H4 (cell line): ENCODE results near the gene FOXL3. TPM values are rescaled to one million over a fixed set of nuclear protein-coding genes. Genes with fewer than 3 reads are reported as not detected.
"Not testable (repeated sequence)": the region's sequence is repeated elsewhere in the genome, so short reads cannot be mapped to it uniquely, and the experiment has no call there.

ENCODE experiments used
- DNase-seq: peaks from one replicate; pipeline ENCODE4 v3.0.0-alpha.2; 2015; ENCODE audit warnings: low spot score
- total RNA-seq: library from RNA; depleted of rRNA; stranded (reverse); fragments of >200 nt; shearing (Covaris generic); gene quantifications from 2 replicates; pipeline ENCODE4 v1.2.3, GENCODE V29; 2014; rRNA removed

Gene FOXL3
- total RNA-seq = not detected in 2 replicates

- no peak for DNase-seq
Observed at GRCh38 chr7:289756-290553, at the start of gene FOXL3. Gene FOXL3, plus strand, starts transcription at chr7:290170. Its CDS starts 0 bp downstream, at chr7:290170.

DNA sequence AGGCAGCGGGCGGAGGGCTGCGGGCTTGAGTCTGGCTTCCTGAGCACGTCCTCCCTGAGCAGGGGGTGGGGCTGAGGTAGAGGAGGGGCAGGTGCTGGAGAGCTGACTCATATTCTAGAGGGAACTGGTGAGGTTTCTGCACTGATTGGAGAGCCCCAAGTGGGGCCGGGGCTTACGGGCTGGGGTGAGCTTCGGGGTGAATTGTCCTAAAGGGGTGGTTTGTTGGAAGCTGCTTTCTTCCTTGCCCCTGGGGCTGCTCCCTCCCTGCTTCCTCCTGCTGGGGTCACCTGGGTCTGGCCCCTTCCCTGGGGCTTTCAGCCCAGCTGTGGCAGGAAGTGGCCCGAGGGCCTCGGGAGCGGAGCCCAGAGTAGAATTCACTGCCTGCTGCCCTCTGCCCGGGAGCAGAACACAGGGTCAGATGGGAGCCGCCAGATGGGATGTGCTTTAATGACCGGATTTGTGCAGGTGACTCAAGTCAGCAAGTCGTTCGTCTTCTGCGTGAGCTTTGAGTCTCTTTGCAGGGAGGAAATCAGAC, 49.0 kb upstream of the FOXL3 start:
- no peak for DNase-seq

DNA sequence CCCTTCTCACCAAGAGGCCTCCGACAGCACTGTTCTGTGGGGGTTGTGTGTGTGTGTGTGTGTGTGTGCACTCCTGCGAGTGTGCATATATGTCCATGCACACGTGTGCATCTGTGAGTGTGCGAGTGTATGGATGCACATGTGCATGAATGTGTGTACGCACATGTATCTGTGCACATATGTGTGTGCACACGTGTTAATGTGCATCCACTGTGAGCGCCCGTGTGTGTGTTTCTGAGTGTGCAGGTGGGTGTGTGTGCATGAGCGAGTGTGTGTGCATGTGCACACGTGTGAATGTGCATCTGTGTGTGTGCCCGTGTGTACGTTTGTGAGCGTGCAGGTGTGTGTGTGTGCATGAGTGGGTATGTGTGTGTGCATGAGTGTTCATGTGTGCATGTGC, 48.5 kb upstream of the FOXL3 start:
- DNase-seq = no peak

- not testable (repeated sequence) for DNase-seq
Observed at GRCh38 chr7:242826-243579, 47.0 kb upstream of the FOXL3 start.

DNA sequence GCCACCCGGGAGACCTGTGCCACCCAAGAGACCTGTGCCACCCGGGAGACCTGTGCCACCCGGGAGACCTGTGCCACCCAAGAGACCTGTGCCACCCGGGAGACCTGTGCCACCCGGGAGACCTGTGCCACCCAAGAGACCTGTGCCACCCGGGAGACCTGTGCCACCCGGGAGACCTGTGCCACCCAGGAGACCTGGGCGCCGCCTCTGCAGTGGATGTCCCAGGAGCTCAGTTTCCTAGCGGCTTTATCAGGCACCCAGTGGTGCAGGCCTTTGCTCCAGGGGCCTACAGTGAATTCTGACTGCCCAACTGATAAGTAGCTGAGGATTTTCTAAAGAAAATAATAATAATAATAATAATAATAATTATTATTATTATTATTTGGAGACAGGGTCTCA, 46.4 kb upstream of the FOXL3 start:
- not testable (repeated sequence) for DNase-seq

- DNase-seq = no peak
Observed at GRCh38 chr7:244974-245373, 45.0 kb upstream of the FOXL3 start.

- no peak for DNase-seq
Observed at GRCh38 chr7:245574-246295, 44.2 kb upstream of the FOXL3 start.

GRCh38 chr7:246451-246850, 43.5 kb upstream of the FOXL3 start:
- DNase-seq = no peak

DNA sequence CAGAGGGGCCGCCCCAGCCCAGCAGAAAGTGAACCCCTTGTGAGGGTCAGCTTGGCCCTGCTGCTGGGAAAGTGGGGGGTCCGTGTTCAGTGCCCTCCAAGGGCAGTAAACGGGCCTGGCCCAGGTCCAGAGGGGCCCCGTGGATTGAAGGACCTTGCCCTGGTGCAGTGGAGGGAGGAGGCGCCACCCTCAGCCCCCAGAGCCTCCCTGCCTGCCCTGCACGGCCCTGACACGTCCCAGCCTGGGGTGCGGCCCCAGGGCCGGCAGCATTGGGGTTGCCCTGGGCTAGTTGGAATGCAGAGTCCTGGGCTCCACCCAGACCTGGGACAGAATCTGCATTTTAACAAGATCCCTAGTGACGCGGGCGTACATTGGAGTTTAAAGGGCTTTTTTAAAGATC, 42.8 kb upstream of the FOXL3 start:
- no peak for DNase-seq

DNA sequence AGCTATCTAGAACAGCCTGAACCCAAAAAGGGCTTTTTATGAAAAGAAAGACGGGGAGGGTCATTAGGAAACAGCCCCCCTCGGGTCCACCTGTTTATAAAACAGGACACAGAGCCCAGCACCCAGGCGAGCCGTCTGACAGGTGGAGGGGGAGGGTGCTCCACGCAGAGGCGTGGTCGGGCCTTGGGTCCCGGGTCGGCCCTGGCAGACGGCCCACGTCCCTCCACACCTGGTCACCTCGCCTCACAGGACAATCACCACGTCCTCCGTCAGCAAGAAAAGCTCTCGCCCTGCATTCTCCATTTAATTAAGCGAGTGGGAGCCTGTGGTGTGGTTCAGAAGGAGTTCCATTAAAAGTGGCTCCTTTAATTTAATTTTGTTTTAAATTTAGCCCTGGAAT, 42.3 kb upstream of the FOXL3 start:
- DNase-seq = no peak

- no peak for DNase-seq
Observed at GRCh38 chr7:248732-249435, 41.1 kb upstream of the FOXL3 start.

GRCh38 chr7:249989-250388, 40.0 kb upstream of the FOXL3 start:
- DNase-seq = no peak

GRCh38 chr7:250523-250922, 39.4 kb upstream of the FOXL3 start:
- no peak for DNase-seq

GRCh38 chr7:251005-251404, 39.0 kb upstream of the FOXL3 start:
- no peak for DNase-seq

DNA sequence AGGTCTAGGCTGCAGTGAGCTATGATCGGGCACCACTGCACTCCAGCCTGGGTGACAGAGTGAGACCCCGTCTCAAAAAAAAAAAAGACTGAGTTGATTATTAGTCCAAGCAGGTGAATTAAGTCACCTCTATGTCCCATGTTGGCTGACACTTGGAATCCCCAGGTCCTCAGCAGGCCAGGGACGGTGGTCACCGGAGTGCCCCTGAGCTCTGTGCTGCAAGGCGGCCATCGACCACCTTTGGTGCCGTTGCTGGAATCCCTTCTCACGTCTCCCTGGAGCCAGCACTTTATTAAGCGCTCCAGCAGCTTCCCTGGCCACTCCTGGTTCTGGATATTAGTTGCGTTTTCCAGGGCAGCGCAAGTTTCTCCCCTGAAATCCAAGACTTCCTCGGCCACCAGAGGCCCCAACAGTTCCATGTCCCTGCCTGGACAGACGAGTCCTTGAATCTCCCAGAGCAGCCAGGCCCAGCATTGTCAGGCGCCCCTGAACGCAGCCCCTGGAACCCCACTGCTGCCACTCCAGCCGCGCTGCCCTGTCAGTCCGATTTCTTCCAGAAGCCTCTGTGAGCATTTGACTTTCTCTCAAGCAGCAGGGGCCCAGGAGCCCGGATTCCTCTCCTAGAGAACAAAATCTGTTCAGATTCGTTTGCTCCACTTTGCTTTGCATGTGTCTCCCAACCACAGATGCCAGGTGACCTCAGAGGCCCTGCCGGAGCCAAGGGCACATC, 38.4 kb upstream of the FOXL3 start:
- no peak for DNase-seq

- no peak for DNase-seq
Observed at GRCh38 chr7:252216-252965, 37.6 kb upstream of the FOXL3 start.

GRCh38 chr7:252981-253380, 37.0 kb upstream of the FOXL3 start:
- DNase-seq = no peak

- no peak for DNase-seq
Observed at GRCh38 chr7:253581-254336, 36.2 kb upstream of the FOXL3 start.

GRCh38 chr7:254337-255037, 35.5 kb upstream of the FOXL3 start:
- DNase-seq = no peak
